ENCODE measurements around the gene B3GLCT. TPM values are rescaled to one million over a fixed set of nuclear protein-coding genes. Genes with fewer than 3 reads are reported as not detected.

Gene B3GLCT
- total RNA-seq, 1 donor, result 16.0 TPM

Other genes starting within 250 kb of the B3GLCT start
- 42.2 and 70.8 TPM in 2 replicates for gene HSPH1, start 38.1 kb upstream of the B3GLCT start, total RNA-seq

Data from fibroblast of villous mesenchyme (primary cell).